Duodenal mucosa (tissue), 2 donors: ENCODE results near the gene ILF3.

Experiments
- H3K27ac ChIP-seq: one replicate; pipeline ENCODE4 v1.7.0; 2013; ENCODE audit warnings: low read depth, low read length
- H3K27me3 ChIP-seq, 2 donors: one replicate each; pipeline ENCODE4 v1.7.0; 2013; ENCODE audit warnings: low read length in 2 of 2, control low read depth in 1 of 2; ENCODE audit not compliant: insufficient read depth in 2 of 2, control insufficient read depth in 1 of 2
- H3K36me3 ChIP-seq, 2 donors: one replicate each; pipeline ENCODE4 v1.7.0; 2013; ENCODE audit warnings: low read length in 2 of 2, control low read depth in 1 of 2; ENCODE audit not compliant: insufficient read depth in 2 of 2, control insufficient read depth in 1 of 2
- H3K4me1 ChIP-seq, 2 donors: one replicate each; pipeline ENCODE4 v1.7.0; 2013; ENCODE audit warnings: low read length in 2 of 2, control low read depth in 1 of 2; ENCODE audit not compliant: insufficient read depth in 2 of 2, control insufficient read depth in 1 of 2
- H3K4me3 ChIP-seq, 2 donors: one replicate each; pipeline ENCODE4 v1.7.0; 2013; ENCODE audit warnings: low read length in 2 of 2, low read depth in 1 of 2
- H3K9ac ChIP-seq, 2 donors: one replicate each; pipeline ENCODE4 v1.7.0; 2013; ENCODE audit warnings: low read length in 2 of 2, low read depth in 1 of 2
- H3K9me3 ChIP-seq, 2 donors: one replicate each; pipeline ENCODE4 v1.7.0; 2013; ENCODE audit warnings: low read length in 2 of 2, control low read depth in 1 of 2; ENCODE audit not compliant: control insufficient read depth in 1 of 2

Gene ILF3

GRCh38 chr19:10683582-10683981 is 29.4 kb downstream of the ILF3 start:
- Histone ChIP-seq H3K27me3 (no peaks in the 10 kb centered on the region), H3K36me3 (peaks cover 71 to 93% of the 10 kb centered on the region in 2 donors), H3K4me1 (no peaks in the 10 kb centered on the region)

DNA sequence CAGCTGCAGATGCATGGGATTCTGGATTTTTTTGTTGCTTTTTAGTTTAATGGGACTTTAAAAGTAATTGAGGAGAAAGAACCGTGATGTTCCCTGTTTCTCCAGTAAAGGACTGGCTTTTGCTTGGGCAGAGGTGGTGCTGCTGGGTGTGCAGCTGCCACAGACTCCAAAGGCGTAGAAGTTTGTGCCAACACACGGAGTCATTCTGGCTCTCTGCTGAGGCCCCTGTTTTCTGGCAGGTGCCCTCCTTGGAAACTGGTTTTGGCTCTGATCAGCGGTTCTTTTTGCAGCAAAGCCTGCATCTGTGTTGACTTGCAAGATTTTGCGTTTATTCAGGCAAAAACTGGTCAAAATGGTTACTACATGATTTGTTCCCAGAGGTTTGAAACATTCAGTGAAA is 31.1 kb downstream of the ILF3 start:
- Histone ChIP-seq H3K27ac (no peak overlapping the region), H3K27me3 (no peaks in the 10 kb centered on the region), H3K4me1 (no peaks in the 10 kb centered on the region), H3K4me3 (no peak overlapping the region), H3K9ac (no peak overlapping the region), H3K36me3 (peaks cover 72 to 93% of the 10 kb centered on the region in 2 donors), H3K9me3 (no peaks in the 10 kb centered on the region)

More at GRCh38 chr19:10683582-10683981, 29.4 kb downstream of the ILF3 start:
- Histone ChIP-seq H3K27ac (no peak overlapping the region), H3K4me3 (no peak overlapping the region), H3K9ac (no peak overlapping the region), H3K9me3 (no peaks in the 10 kb centered on the region)

- Histone ChIP-seq H3K27me3 (no peaks in the 10 kb centered on the region), H3K27ac (no peak overlapping the region), H3K9ac (no peak overlapping the region), H3K9me3 (no peaks in the 10 kb centered on the region), H3K4me3 (no peak overlapping the region), H3K4me1 (no peaks in the 10 kb centered on the region), H3K36me3 (peaks cover 69 to 93% of the 10 kb centered on the region in 2 donors)
These were observed 32.0 kb downstream of the ILF3 start for GRCh38 chr19:10686193-10686592.

DNA sequence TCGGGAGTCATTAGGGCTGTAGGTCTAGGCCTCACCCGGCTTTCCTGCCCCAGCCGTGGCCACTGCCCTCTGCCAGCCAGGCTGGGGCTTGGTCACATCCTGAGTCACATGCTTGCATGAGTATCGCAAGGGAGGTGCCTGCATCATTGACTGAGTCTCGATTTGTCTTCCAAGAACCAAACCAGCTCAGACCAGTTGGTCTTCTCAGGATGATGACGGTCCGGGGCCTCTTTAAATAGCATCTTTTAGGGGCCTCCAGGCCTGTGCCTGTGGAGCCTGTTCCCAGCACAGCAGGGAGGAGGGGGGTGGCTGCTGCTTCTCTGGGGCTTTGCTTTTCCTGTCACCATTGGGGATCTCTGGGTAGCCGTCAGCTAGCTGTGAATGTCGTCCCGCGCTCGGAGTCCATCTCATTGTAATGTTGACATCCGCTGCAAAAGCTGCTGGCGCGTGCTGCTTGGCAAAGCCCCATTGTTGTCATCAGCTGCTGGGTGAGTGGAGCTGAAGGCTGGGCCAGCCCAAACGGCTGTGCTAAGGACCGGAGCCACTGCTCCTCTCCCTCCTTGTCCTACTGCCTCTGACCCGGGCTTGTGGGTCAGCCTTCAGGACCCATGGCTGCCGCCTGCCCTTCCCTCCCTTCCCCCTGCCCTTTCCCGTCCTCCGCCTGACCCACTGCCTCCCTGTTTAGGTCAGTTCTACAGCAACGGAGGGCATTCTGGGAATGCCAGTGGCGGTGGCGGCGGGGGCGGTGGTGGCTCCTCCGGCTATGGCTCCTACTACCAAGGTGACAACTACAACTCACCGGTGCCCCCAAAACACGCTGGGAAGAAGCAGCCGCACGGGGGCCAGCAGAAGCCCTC is 32.7 kb downstream of the ILF3 start:
- Histone ChIP-seq H3K27ac (no peak overlapping the region), H3K4me3 (no peak overlapping the region), H3K9ac (no peak overlapping the region), H3K36me3 (peaks cover 64 to 93% of the 10 kb centered on the region in 2 donors), H3K9me3 (no peaks in the 10 kb centered on the region), H3K27me3 (no peaks in the 10 kb centered on the region), H3K4me1 (no peaks in the 10 kb centered on the region)

DNA sequence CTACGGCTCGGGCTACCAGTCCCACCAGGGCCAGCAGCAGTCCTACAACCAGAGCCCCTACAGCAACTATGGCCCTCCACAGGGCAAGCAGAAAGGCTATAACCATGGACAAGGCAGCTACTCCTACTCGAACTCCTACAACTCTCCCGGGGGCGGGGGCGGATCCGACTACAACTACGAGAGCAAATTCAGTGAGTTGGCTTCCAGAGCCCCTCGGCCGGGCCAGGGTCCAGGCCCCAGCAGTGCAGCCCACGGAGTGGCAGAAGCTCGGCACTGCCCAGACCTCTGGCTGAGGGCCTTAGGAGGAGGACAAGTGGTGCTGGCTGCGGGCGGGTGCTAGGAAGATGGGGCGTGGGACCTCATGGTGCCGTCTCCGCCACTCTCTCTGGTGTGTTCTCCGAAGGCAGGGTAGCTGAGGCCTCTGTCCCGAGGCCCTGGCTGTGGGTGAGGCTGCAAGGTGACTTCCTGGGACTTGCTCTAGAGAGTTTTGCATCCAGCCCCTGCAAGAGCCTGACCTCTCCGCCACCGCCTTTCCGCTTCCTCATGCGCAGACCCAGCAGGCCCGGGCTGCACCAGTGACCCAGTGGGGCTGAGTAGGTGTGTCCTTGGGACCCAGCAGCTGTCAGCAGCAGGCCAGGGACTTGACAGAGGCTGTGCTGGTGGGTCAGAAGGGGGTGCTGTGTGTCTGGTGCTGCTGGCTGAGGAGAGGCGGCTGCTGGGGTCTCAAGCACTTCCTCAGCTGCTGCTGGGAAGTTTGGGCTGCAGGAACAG is 33.6 kb downstream of the ILF3 start:
- peaks cover 64 to 93% of the 10 kb centered on the region in 2 donors for H3K36me3 ChIP-seq
- no peaks in the 10 kb centered on the region for H3K4me1 ChIP-seq
- H3K27me3 ChIP-seq, result no peaks in the 10 kb centered on the region
- no peak overlapping the region for H3K9ac ChIP-seq
- H3K9me3 ChIP-seq, result no peaks in the 10 kb centered on the region
- H3K27ac ChIP-seq, result no peak overlapping the region
- H3K4me3 ChIP-seq, result no peak overlapping the region

GRCh38 chr19:10688545-10689280 is 34.6 kb downstream of the ILF3 start:
- H3K4me1 ChIP-seq, result no peaks in the 10 kb centered on the region
- no peak overlapping the region for H3K27ac ChIP-seq
- H3K27me3 ChIP-seq, result no peaks in the 10 kb centered on the region
- no peak overlapping the region for H3K9ac ChIP-seq
- no peak overlapping the region for H3K4me3 ChIP-seq
- peaks cover 54 to 85% of the 10 kb centered on the region in 2 donors for H3K36me3 ChIP-seq
- no peaks in the 10 kb centered on the region for H3K9me3 ChIP-seq

- Histone ChIP-seq H3K36me3 (peaks cover 41 to 68% of the 10 kb centered on the region in 2 donors), H3K9ac (no peak overlapping the region), H3K4me1 (peaks cover 3 to 5% of the 10 kb centered on the region in 2 donors), H3K9me3 (no peaks in the 10 kb centered on the region), H3K27me3 (no peaks in the 10 kb centered on the region), H3K4me3 (no peak overlapping the region), H3K27ac (no peak overlapping the region)
These were observed 36.2 kb downstream of the ILF3 start for GRCh38 chr19:10690341-10690781.

DNA sequence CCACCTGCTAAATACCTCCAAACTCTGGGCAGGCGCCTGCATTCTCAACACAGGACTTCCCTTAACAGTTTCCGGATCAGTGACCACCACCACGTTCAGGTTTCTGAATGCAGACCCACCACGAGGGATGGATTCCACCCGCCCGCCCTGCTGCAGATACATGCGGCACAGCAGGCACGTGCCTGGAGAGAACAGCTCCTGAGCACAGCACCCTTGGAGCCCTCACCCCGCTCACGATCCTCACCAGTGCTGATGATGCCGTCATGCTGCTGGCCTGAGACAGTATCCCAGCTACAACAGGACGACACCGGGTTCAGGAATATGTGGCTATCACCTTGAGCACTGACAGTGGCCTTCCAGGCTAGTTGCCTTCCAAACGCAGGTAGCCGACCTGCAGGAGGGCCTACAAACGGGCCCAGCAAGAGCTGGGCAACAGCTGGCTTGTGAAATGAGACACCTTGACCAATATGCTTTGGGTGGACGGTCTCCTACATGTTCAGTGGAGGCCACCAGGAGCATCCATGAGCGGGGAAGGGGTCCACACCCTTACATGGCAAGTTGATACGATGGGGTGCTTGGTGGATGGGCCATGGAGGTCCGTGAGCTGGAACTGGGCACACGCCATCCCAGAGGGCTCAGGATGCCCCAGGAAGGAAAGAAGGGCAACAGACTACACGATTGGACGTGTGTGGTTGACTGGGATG is 37.2 kb downstream of the ILF3 start:
- H3K27me3 ChIP-seq, result no peaks in the 10 kb centered on the region
- peaks cover 37 to 63% of the 10 kb centered on the region in 2 donors for H3K36me3 ChIP-seq
- H3K4me3 ChIP-seq, result no peak overlapping the region
- H3K27ac ChIP-seq, result no peak overlapping the region
- no peaks in the 10 kb centered on the region for H3K9me3 ChIP-seq
- H3K4me1 ChIP-seq, result peaks cover 4 to 11% of the 10 kb centered on the region in 2 donors
- no peak overlapping the region for H3K9ac ChIP-seq

- Histone ChIP-seq H3K36me3 (peaks cover 37 to 57% of the 10 kb centered on the region in 2 donors), H3K9me3 (no peaks in the 10 kb centered on the region), H3K27ac (no peak overlapping the region), H3K27me3 (no peaks in the 10 kb centered on the region), H3K9ac (no peak overlapping the region), H3K4me1 (peaks cover 4 to 11% of the 10 kb centered on the region in 2 donors), H3K4me3 (no peak overlapping the region)
These were observed 37.7 kb downstream of the ILF3 start for GRCh38 chr19:10691883-10692282.
